ENCODE measurements around the gene NACC1. TPM values are rescaled to one million over a fixed set of nuclear protein-coding genes. Genes with fewer than 3 reads are reported as not detected.
"Not testable (repeated sequence)": the region's sequence is repeated elsewhere in the genome, so short reads cannot be mapped to it uniquely, and the experiment has no call there.

The NACC1 gene
- total and polyA plus RNA-seq, 2 of the 8 experiments (the other 6 are each of a cell fraction or from before 2014, with no cell fraction given), result 234 to 301 TPM

DNA sequence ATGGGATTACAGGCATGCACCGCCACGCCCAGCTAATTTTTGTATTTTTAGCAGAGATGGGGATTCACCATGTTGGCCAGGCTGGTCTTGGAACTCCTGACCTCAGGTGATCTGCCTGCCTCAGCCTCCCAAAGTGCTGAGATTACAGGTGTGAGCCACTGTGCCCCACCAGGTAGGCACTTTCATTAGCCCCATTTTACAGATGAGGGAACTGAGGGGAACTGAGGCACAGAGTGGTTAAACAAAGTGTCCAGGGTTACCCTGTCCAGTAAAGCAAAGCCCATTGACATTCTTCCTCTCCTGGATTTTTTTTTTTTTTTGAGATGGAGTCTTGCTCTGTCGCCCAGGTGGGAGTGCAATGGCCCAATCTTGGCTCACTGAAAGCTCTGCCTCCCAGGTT lies 48.1 kb downstream of the NACC1 start:
- not testable (repeated sequence) for H4K20me1 ChIP-seq (replicated peaks in 1 of 2; ENCODE audit: control insufficient read depth in 1 of 2, insufficient read depth in 2 of 2, low read length in 2 of 2); H3K9ac ChIP-seq (replicated peaks in 1 of 4; ENCODE audit: extremely low read depth in 1 of 4, low read depth in 3 of 4, low read length in 3 of 4); H3K23ac ChIP-seq (ENCODE audit: insufficient read length); H3K79me2 ChIP-seq (ENCODE audit: control insufficient read depth in 1 of 2, insufficient read depth in 2 of 2, low read length in 2 of 2); H3K4me3 ChIP-seq (ENCODE audit: extremely low read depth in 1 of 4, insufficient read depth in 2 of 4, low read depth in 3 of 4, low read length in 4 of 4); DNase-seq (ENCODE audit: low read depth in 1 of 2, low spot score in 2 of 2); H2AK5ac ChIP-seq (ENCODE audit: low read depth, low read length); H3K18ac ChIP-seq (ENCODE audit: extremely low read depth, low read length); H3K9me3 ChIP-seq (ENCODE audit: insufficient read depth in 2 of 2, low read depth in 1 of 2, low read length in 1 of 2); H3K27me3 ChIP-seq (replicated peaks in 1 of 4; ENCODE audit: control insufficient read depth in 3 of 4, extremely low read depth in 1 of 4, insufficient read depth in 3 of 4, low read length in 3 of 4); H3K36me3 ChIP-seq (ENCODE audit: control insufficient read depth in 2 of 4, insufficient read depth in 4 of 4, low read length in 3 of 4); H4K5ac ChIP-seq (ENCODE audit: insufficient read length, low read depth, low read length); H3K4me2 ChIP-seq (ENCODE audit: insufficient read depth in 1 of 2, low read depth in 2 of 2, low read length in 2 of 2); H3K14ac ChIP-seq (ENCODE audit: insufficient read length); H4K8ac ChIP-seq (ENCODE audit: extremely low read depth, insufficient read depth, low read length); H3K56ac ChIP-seq (replicated peaks; ENCODE audit: insufficient read length, low read depth, low read length); FAIRE-seq; H2BK12ac ChIP-seq (ENCODE audit: low read depth, low read length); H3K79me1 ChIP-seq (ENCODE audit: low read depth, low read length); H3K27ac ChIP-seq (ENCODE audit: low read depth, low read length); H2AFZ ChIP-seq (ENCODE audit: low read length)
- Histone ChIP-seq H3K4ac (replicated peaks; ENCODE audit: insufficient read length, low read depth, low read length) (peak overlapping the region; percentile 95), H2BK20ac (ENCODE audit: low read length) (peak overlapping the region; percentile 90; the same call in 1 of the 2 replicates), H3K4me1 (replicated peaks in 1 of 4; ENCODE audit: control insufficient read depth in 3 of 4, insufficient read depth in 4 of 4, low read length in 3 of 4) (peaks cover 18 to 34% (median 20%) of the 10 kb centered on the region in 4 experiments), H3K23me2 (ENCODE audit: low read depth, low read length) (peaks cover 13% of the 10 kb centered on the region; the same call in 1 of the 2 replicates), H2BK15ac (ENCODE audit: low read length) (peak overlapping the region; percentile 92; the same call in 1 of the 2 replicates), H4K91ac (replicated peaks; ENCODE audit: insufficient read length, low read length) (peak overlapping the region; percentile 93), H2BK120ac (replicated peaks; ENCODE audit: low read depth, low read length) (peak overlapping the region; percentile 15), H2BK5ac (ENCODE audit: low read depth, low read length) (peak overlapping the region; percentile 99; the same call in 1 of the 2 replicates)
- CTCF ChIA-PET (ENCODE audit: partially characterized antibody), result interaction anchor here (0.7 to 1.0 kb wide), 2 partner anchors 21 to 88 kb away, joined by 4 to 5 read pairs; no protein-coding TSS in a partner anchor
- WGBS, 2 experiments (ENCODE audit: extremely low coverage in 1 of 2, insufficient coverage in 1 of 2, insufficient read length in 1 of 2, insufficient replicate concordance in 2 of 2, low coverage in 1 of 2, low lambda C conversion rate in 2 of 2, missing lambda C conversion rate in 1 of 2), result 84% methylated on average over 3 of the region's 3 CpGs; no CpG with 5 or more reads in 1 of the 2 experiments
- POLR2A ChIA-PET (ENCODE audit: partially characterized antibody), result interaction anchor here (0.7 to 12.0 kb wide), 8 partner anchors 11 to 674 kb away, joined by 3 to 530 read pairs (median 42); partner anchors contain the start of genes IER2, NACC1, STX10 and TRMT1

Measured in H1 (cell line).